Measurements from ENCODE around the gene KHDC1. TPM values are rescaled to one million over a fixed set of nuclear protein-coding genes. Genes with fewer than 3 reads are reported as not detected.

Gene KHDC1
- total and polyA plus RNA-seq, 2 of the 4 experiments (the other 2 are of a cell fraction): 1.6 to 5.5 TPM

DNA sequence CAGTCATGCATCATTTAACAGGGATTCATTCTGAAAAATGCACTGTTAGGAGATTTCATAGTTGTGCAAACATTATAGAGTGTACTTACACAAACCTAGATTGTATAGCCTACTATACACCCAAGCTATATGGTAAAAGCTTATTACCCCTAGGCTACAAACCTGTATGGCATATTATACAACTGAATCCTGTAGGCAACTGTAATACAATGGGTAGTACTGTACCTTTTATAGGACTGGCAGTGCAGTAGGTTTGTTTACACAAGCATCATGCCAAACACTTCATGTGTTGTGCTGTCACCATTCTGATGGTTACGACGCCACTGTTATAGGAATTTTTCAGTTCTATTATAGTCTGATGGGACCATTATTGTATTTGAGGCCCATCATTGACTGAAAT lies 39.3 kb upstream of the KHDC1 start:
- H3K56ac ChIP-seq (ENCODE audit: extremely low read depth, insufficient read depth, low read length): no peak overlapping the region
- dilution Hi-C loops (cut with HindIII; ENCODE audit: low sequenced_read_pairs, unreplicated experiment): no loop called here
- no peak overlapping the region for H3K23ac ChIP-seq (ENCODE audit: low read depth, low read length)
- H3K9me3 ChIP-seq (ENCODE audit: control insufficient read depth, insufficient read depth, low read length): no peaks in the 10 kb centered on the region
- CTCF ChIA-PET: no interaction called here
- no peaks in the 10 kb centered on the region for H3K27me3 ChIP-seq (ENCODE audit: control insufficient read depth, insufficient read depth, low read length)
- H2BK120ac ChIP-seq (ENCODE audit: low read depth, low read length): no peak overlapping the region
- H2AK5ac ChIP-seq (ENCODE audit: low read depth, low read length): no peak overlapping the region
- H3K4me3 ChIP-seq (ENCODE audit: insufficient read depth, low read depth, low read length): no peak overlapping the region
- H4K5ac ChIP-seq (ENCODE audit: low read depth, low read length): no peak overlapping the region
- H4K91ac ChIP-seq (ENCODE audit: insufficient read depth, low read depth, low read length): no peak overlapping the region
- H3K4me1 ChIP-seq (ENCODE audit: control insufficient read depth, insufficient read depth, low read length): peaks cover 5% of the 10 kb centered on the region
- BruUV-seq (replicated peaks): no TSS peak
- in situ Hi-C loops (cut with MboI; ENCODE audit: low sequenced_read_pairs): no loop called here
- no peak overlapping the region for H2BK5ac ChIP-seq (ENCODE audit: low read depth, low read length, poor library complexity, severe bottlenecking)
- peaks cover 3 to 37% of the 10 kb centered on the region in 2 experiments; a peak in 3 of 4 replicates for H3K79me1 ChIP-seq (ENCODE audit: low read depth in 1 of 2, low read length in 2 of 2)
- no peak overlapping the region for H2AK9ac ChIP-seq (replicated peaks; ENCODE audit: low read depth, low read length, poor library complexity)
- peaks cover 3% of the 10 kb centered on the region; the same call in 1 of the 2 replicates for H3K36me3 ChIP-seq (ENCODE audit: control insufficient read depth, insufficient read depth, low read length)
- H2AFZ ChIP-seq (replicated peaks; ENCODE audit: low read length, poor library complexity): no peak overlapping the region
- ATAC-seq (ENCODE audit: low read depth): no peak
- WGBS, 2 experiments (ENCODE audit: extremely low coverage in 2 of 2, insufficient read length in 1 of 2): no CpG with 5 or more reads among the region's 2 CpGs
- no peak overlapping the region for H4K8ac ChIP-seq (ENCODE audit: low read depth in 2 of 2, low read length in 2 of 2)
- no peak overlapping the region for H3K27ac ChIP-seq (ENCODE audit: insufficient read depth, low read length)
- intact Hi-C loops (cut with micrococcal nuclease): no loop called here
- no peak for TF ChIP-seq NFE2L2 (IDR thresholded peaks at IDR 0.05; ENCODE audit: low read depth, low read length)
- H3K9me1 ChIP-seq (ENCODE audit: insufficient read depth, low read length): no peaks in the 10 kb centered on the region
- no peak overlapping the region for H3K4ac ChIP-seq (ENCODE audit: low read depth, low read length)
- H3K18ac ChIP-seq (ENCODE audit: low read depth, low read length): no peak overlapping the region
- no peak overlapping the region for H3K14ac ChIP-seq (replicated peaks; ENCODE audit: low read depth, low read length)
- H3K9ac ChIP-seq (ENCODE audit: low read depth, low read length): no peak overlapping the region
- H3K4me2 ChIP-seq (ENCODE audit: low read depth, low read length): no peak overlapping the region
- no peaks in the 10 kb centered on the region for H4K20me1 ChIP-seq (ENCODE audit: insufficient read depth, low read length)
- POLR2A ChIA-PET (ENCODE audit: unreplicated experiment): no interaction called here
- H2BK20ac ChIP-seq (ENCODE audit: low read depth, low read length): no peak overlapping the region
- H2BK15ac ChIP-seq (ENCODE audit: low read depth, low read length): no peak overlapping the region
- DNase-seq: no peak
